NT2/D1 (cell line): Measurements from ENCODE around the gene DLAT.

Experiments used
- SUZ12 ChIP-seq: IDR thresholded peaks from 2 replicates; pipeline ENCODE4 v1.6.1; 2011; ENCODE audit not compliant: insufficient read length, insufficient read depth; ENCODE audit errors: extremely low read depth
- YY1 ChIP-seq: IDR thresholded peaks from 2 replicates; pipeline ENCODE4 v1.6.1; 2011; ENCODE audit not compliant: insufficient read length, insufficient read depth
- ZNF274 ChIP-seq: IDR thresholded peaks from 2 replicates; pipeline ENCODE4 v1.6.1; 2011; ENCODE audit warnings: mild to moderate bottlenecking, low read depth, low read length

- no peak for TF ChIP-seq ZNF274
- no peak for TF ChIP-seq YY1
- no peak for TF ChIP-seq SUZ12
Observed at GRCh38 chr11:111978028-111978771, 47.0 kb upstream of the DLAT start.
